HG03354 (cell line): ENCODE measurements around the gene GRID2.

Experiments
- ATAC-seq: cut with Tn5 transposase; IDR thresholded peaks from one replicate; pipeline ENCODE4 v1.9.1; 2021; ENCODE audit warnings: mild to moderate bottlenecking; ENCODE audit not compliant: unreplicated experiment, poor library complexity, severe bottlenecking

Gene GRID2

DNA sequence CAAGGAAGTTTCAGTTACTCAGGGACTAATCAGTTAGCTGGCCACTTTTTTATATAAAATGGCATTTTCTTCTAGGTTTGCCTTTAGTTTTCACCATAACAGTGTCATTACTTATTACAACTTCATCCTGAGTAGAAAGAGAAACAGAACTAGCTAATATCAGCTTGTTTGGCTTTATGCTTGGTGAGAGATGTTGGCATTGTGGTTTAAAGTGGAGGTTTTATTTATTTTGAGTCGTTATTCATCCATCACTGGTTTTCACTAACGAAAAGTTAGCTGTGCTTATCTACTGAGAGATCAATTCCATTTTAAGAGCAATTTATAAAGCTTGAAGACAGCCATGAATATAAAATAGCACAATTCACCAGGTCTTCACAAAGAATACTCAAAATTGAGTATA, 714.5 kb downstream of the GRID2 start:
- no peak for ATAC-seq

DNA sequence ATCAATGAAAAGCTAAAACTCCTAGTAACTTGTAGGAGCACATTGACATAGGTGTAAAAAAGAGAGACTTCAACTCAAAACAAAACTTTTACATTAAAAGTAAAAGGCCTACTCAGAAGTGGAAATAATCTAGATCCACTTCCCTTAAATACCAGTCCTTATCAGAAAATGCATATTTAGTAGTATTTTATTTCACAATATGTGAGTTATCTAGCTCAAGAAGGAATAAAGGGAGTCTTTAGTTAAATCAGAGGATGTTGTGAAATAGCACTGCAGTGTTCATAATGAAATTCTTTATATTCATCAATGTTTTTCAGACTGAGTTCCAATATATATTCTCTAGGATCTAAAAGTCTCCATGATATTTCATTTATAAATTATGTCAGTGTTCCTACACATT, 715.0 kb downstream of the GRID2 start:
- no peak for ATAC-seq

DNA sequence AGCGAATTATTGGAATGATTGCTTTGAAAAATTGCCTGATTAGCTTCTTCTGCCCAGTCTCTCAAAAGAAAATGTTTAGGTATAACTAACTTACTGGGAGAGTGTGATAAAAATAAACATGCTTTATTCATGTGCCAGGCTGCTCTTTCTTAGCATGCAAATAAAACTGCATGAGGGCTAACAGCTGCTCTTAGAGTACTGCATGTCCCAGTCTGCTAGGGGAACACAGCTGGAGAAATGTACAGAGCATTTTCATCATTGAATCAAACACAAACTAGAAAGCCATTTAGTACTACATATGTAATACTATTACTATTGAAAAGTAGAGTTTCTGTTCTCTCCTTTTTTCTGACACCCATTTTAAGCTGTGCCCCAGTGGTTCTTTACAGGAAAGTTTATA, 726.0 kb downstream of the GRID2 start:
- no peak for ATAC-seq

DNA sequence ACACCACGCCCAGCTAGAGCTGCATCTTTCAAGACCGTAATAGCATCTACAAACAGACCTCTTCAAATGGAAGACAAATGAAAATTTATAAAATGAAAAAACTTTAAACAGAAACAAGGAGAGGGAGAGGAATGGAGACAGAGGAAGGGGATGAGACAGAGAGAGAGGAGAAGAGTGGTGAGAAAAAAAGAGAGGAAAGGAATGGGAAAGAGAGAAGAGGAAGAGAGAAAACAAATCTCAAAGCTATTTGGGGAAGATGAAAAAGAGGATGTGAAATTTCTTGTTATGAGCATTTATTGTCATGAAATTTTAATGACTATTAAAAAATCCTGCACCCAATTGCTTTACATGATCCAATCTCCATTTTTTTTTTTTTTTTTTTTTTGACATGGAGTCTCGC, 726.9 kb downstream of the GRID2 start:
- no peak for ATAC-seq

DNA sequence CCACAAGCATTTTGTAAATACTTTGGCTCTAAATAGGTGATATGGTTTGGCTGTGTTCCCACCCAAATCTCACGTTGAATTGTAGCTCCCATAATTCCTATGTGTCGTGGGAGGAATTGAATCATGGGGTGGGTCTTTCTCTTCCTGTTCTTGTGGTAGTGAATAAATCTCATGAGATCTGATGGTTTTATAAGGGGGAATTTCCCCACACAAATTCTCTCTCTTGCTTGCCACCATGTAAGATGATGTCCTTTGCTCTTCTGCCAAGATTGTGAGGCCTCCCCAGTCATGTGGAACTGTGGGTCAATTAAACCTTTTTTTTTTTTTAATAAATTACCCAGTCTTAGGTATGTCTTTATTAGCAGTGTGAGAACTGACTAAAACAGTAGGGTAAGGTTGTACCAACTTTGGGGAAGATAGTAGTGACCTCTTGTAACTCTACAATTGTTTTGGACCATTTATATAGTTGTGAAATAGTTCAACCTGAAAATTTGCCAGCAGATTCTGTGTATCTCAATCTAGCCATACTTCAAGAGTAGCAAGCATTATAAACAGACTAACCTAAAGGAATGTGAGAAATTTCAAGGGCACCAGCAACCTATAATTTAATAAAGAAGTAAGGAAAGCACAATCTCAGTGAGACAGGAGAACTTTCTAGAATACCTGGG, 727.8 kb downstream of the GRID2 start:
- ATAC-seq = no peak

DNA sequence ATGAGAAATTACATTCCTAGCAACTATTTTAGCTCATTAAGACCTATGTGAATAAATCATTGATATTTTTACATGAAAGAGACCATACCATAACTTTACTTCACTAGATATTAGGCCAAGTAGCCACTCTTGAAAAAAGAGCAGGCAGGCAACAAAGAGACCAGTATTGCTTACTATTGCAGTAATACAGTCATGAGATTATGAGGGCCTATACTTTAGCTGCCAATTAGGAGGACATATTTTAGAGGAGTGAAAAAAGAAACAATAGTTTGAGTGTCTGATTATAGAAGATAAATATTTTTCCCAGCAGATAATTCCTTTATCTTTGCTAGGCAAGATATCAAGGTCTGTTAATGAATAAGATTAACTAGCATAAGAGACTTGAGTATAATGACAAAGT, 739.0 kb downstream of the GRID2 start:
- ATAC-seq = no peak

DNA sequence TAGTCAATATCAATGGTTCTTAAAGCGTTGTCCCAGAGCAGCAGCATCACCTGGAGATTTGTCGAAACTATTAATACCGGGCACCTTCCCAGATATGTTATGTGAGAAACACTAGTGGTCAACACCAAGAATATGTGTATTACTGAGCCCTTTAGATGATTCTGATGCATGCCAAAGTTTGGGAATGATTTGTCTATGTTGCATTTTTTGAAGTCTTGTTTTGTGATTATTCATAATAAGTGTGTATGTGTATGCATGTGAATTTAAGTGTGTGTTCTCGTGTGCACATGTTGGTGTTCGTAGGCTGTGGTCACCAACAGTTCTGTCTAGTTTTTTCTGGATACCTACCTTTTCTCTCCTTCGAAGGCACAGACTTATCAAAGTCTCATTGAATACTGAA, 749.4 kb downstream of the GRID2 start:
- no peak for ATAC-seq

DNA sequence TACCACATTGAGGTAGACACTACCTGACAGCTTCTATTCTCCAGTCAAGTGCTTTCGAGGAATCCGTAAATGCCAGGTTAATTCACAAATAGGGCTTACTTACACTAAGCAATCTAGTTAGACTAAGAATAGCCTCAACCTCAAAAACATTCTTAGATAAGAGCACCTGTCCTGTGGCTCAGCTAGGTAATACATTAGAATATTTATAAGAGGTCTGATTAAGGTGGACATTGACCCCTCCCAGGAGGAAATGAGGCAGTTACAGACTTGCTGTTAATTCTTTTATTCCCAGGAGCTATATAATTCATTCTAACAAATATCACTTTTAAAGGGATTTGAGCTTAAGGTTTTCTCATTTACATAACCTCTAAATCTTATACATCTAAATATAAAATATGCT, 758.1 kb downstream of the GRID2 start:
- ATAC-seq = no peak

DNA sequence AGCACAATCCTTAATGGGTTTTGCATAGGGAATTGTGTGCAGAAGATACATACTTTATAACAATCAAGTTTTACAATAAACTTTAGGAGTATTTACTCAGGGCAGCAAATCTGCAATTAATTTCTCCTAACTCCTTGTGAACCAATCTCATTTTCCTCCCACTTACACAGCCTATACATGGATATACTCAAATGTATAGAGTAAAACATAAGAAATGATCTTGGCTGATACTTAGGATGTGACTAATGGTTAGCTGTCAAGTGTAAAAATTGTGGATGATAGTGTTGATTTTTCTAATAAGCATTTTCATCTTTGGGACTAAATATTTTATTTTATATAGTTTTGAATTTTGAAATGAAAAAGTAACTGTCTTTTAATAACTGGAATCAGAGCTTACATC, 759.6 kb downstream of the GRID2 start:
- no peak for ATAC-seq

DNA sequence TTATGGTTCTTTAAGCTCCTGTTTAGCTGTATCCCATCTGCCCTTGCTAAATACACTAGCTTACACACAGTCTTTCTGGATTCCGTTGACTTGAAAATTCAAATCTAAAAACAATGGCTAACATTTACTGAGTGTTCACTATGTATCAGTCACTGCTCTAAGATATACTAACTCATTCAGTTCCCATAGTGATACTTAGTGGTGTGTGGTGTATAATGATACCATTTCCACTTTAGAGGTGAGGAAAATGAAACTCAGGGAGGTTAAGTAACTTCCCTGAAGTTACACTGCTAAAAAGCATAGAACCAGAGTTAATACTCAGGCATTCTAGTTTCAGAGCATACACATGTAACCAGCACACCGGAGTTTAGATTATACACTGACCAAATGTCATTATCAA, 762.0 kb downstream of the GRID2 start:
- no peak for ATAC-seq

DNA sequence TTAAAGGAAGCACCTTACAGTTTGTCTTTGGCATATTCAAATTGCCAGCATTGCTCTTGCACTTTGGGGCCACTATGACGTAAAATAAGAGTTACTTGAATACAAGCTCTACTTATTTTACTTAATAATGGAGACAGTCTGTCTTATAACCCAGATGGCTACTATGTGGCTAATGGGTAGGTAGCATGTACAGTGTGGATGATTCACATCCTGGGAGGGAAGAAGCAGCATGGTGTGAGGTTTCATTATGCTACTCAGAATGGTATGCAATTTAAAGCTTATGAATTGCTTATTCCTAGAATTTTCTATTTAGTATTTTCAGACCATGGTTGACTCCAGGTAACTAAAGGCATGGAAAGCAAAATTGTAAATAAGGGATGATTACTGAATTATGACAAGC, 763.0 kb downstream of the GRID2 start:
- no peak for ATAC-seq

DNA sequence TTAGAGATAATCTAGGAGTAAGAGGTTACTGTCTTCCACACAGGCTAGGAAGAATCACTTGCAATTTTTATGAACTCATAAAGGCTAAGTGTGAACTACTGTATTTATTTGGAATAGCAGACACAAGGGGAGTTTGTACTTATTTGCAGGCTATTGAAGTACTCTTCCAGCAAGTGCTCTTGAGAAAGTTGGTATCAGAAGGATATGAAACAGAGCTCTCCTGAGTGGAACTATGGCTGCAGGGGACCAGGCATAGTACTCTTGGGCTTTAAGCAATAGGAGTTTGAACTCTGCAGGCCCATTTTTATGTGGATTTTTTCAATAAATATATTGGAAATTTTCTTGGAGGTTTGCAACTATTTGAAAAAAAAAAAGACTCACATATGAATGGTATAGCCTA, 768.5 kb downstream of the GRID2 start:
- no peak for ATAC-seq

DNA sequence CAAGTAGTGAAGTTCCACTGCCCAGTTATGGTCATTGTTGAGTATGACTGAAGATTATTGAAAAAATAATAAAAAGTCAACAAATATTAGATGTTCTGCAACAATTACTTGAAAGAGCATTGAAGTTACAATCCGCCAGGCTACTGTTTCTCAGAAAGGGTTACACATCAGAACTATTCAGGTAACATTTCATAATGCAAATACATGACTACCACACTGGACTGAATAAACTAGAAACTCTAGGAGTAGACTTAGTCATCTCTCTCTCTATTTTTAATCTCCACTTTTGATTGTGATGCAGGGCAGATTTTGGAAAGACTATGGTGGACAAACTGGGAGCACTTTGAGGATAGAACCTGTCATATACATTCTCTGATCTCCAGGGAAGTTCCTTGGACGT, 776.5 kb downstream of the GRID2 start:
- ATAC-seq = no peak

DNA sequence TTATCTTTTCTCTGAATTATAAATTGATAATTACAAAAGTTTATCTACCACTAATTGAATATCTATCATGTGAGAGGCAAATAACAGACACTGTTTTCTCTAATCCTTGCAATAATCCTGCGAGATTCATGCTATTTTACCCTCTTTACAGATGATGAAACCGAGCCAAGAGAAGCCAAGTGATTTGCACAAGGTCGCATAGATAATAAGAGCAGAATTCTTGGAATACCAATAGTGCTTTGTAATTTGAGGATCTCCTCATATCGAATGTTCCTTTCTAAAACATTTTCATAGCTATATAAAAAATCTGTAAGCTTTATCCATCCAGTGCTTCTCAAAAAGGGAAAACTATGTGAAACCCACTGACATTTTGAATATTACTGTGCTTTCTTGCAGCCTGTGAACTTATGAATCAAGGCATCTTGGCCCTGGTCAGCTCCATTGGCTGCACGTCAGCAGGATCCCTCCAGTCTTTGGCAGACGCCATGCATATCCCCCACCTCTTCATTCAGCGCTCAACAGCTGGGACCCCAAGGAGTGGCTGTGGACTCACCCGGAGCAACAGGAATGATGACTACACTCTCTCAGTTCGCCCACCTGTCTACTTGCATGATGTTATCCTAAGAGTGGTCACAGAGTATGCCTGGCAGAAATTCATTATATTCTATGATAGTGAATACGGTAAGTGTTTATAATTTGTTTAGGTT, 781.0 kb downstream of the GRID2 start:
- ATAC-seq = no peak

DNA sequence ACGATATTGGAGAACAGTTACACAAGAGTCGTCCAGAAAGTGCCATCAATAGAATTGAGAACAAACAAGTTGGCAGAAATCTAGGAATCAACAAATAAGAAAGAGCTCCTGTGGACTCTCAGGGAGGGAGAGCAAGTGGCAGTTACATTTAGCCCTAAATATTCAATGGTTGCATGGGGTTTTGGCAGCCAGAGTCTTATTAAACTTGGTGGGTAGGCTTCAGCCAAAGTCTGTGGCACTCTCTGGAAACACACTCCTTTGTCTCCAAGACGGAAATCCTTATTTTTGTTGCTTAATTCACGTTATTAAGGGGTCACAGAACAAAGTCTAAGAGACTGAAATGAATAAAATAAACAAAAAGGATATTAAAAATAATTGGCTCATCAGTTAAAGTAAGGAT, 782.6 kb downstream of the GRID2 start:
- no peak for ATAC-seq

DNA sequence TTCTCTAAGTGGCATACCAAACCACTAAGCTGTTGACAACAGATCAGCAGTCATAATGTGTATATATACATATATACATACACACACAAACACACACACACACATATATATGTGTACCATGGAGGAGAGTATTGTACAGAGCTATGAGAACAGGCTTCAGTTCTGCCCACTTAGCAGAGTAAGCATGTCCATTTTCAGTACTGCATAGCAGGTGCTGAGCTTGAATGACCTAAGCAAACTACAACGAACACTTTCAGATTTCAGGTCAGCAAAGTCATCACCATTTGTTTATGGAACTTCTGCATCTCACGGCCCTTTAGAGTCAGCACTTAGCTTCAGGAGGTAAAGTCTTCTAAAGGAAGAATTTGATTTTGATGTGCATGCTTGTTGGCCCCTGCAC, 789.0 kb downstream of the GRID2 start:
- ATAC-seq = no peak

DNA sequence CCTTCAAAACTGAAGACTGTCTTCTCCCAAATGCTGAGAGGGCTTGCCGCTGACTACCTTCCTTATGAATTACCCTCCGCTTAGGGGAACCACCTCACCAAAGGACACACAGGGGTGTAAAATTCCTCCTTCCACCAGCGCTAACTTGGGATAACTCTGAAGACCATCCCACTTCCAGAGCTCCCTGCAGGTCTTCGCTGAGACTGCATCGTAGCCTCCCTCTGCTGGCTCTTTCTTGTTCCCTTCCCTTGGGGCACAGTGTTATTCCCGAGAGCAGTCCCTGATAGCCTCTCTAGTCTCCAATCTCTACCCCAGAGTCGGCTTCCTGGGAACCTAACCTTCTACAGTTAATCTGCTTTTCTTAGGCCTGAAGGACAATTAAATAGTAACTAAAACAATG, 799.3 kb downstream of the GRID2 start:
- ATAC-seq = no peak

DNA sequence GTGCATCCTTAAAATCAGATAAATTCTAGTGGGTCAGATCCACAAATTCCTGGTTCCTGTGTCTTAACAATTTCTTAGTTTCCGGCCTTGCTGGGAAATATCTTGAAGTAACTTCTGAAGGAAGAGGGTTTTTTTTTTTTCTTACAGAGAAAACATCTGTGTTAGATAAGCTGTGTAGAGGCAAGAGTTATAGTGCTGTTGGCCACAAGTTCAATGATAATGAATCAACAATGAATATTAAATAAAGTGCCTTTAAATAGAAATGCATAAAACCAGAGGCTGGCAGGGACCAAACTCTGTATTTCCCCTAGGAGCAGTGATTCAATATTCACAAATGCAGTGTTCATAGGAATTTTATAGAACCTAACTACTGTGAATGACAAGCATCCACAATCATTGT, 812.9 kb downstream of the GRID2 start:
- no peak for ATAC-seq

DNA sequence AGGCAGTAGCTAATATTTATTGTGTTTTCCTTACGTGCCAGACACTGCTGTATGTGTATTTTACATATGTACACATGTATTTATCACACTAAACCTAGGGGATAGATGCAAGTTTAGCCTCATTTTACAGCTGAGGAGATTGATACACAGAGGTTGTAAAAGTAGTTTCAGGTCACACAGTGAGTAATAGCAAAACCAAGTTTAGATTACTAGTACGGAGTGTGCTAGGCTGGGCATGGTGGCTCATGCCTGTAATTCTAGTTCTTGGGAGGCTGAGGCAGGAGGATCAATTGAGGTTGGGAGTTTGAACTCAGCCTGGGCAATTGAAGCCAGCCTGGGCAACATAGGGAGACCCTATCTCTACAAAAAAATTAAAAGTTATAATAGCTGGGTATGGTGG, 823.7 kb downstream of the GRID2 start:
- ATAC-seq = no peak

DNA sequence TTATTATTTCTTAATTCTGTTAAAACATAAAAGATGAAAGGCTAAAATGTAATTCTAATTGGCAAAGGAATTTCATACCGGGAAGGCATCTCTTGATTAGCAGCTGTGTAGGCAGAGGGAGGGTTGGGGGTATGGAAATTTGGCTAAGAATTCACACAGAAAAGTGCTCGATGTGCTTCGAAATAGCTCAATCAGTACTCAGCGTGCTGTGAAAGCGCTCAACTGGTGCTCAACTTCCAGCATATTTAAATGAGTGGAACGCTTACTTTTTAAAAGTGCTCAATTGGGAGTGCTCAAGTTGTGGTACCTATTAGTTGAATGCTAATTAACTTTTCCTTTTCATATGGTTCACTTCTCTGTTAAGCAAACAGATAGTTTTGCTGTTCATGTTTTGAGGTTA, 828.9 kb downstream of the GRID2 start:
- ATAC-seq = no peak

DNA sequence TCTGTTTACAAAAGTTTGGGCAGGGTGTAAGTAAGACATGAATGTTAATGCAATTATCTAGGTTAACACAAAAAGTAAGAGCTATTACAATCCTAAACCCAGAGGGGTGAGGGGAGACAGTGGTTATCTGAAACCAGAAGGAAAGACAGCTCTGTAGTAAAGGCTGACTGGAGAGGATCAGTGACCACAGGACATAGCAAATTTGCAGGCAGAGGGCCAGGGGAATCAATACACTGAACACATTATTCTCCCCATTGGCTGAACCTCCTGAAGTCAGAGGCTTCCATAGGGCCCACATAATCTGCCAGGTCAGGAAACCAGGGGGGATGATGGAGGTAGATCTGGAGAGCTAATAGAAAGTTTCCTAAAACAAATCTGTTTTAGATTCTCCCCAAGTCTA, 835.4 kb downstream of the GRID2 start:
- ATAC-seq = no peak

DNA sequence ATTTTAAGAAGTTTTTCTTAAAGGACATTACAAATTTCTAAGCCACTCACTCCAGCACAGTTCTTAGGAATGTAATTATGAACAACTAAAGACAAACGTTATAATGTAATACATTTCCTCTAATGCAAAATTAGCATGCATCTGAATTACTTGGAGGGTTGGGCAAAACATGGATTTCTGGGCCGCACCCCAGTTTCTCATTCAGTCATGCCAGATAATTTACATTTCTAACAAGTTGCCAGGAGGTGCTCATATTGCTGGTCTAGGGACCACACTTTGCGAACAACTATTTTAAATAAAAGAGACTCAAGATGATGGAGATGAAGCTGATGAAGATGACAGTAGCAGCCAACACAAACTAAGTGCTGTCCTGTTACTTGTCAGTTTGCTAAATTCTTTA, 840.1 kb downstream of the GRID2 start:
- no peak for ATAC-seq
